Measurements from ENCODE around the gene SPNS2. TPM values are rescaled to one million over a fixed set of nuclear protein-coding genes. Genes with fewer than 3 reads are reported as not detected.

The SPNS2 gene
- total RNA-seq, 4 donors from 2014 or later, result 10.4 to 17.4 (median 16.4) TPM

GRCh38 chr17:4544951-4545216 lies 46.2 kb downstream of the SPNS2 start:
- Histone ChIP-seq H3K27ac (no peak overlapping the region), H3K9me3 (no peaks in the 10 kb centered on the region), H3K4me3 (no peak overlapping the region), H3K27me3 (no peaks in the 10 kb centered on the region), H3K4me1 (peaks cover 0 to 25% (median 0%) of the 10 kb centered on the region in 3 donors), H3K36me3 (peaks cover 0 to 100% of the 10 kb centered on the region in 2 donors)
- 76 to 90% methylated on average over 7 to 14 of the region's 18 CpGs for WGBS, 2 donors (ENCODE audit: low coverage in 1 of 2)
- TF ChIP-seq POLR2AphosphoS5 (IDR thresholded peaks at IDR 0.05) (no peak), EP300 (IDR thresholded peaks at IDR 0.05) (no peak), POLR2A (IDR thresholded peaks at IDR 0.05) (no peak), CTCF (IDR thresholded peaks at IDR 0.05) (no peak)
- no peak for ATAC-seq

- WGBS, 2 donors (ENCODE audit: low coverage in 1 of 2), result 90 to 100% methylated on average over 2 of the region's 32 CpGs
- no peak for ATAC-seq
These were observed 46.7 kb downstream of the SPNS2 start for GRCh38 chr17:4545217-4545951.

GRCh38 chr17:4547118-4547906 lies 48.6 kb downstream of the SPNS2 start:
- peaks cover 0 to 2% (median 0%) of the 10 kb centered on the region in 3 donors for H3K4me1 ChIP-seq
- H3K9me3 ChIP-seq, result no peaks in the 10 kb centered on the region
- TF ChIP-seq CTCF (IDR thresholded peaks at IDR 0.05), result no peak
- TF ChIP-seq POLR2AphosphoS5 (IDR thresholded peaks at IDR 0.05), result no peak
- TF ChIP-seq POLR2A (IDR thresholded peaks at IDR 0.05), result no peak
- peaks cover 0 to 100% of the 10 kb centered on the region in 2 donors for H3K36me3 ChIP-seq
- H3K27me3 ChIP-seq, result no peaks in the 10 kb centered on the region
- no peak overlapping the region for H3K4me3 ChIP-seq
- WGBS, 2 donors (ENCODE audit: low coverage in 1 of 2), result 91 to 100% methylated on average over 1 to 5 of the region's 17 CpGs
- ATAC-seq, result no peak
- H3K27ac ChIP-seq, result no peak overlapping the region

More at GRCh38 chr17:4545217-4545951, 46.7 kb downstream of the SPNS2 start:
- H3K4me3 ChIP-seq, result no peak overlapping the region
- H3K27me3 ChIP-seq, result no peaks in the 10 kb centered on the region
- peaks cover 0 to 100% of the 10 kb centered on the region in 2 donors for H3K36me3 ChIP-seq
- peaks cover 0 to 20% (median 0%) of the 10 kb centered on the region in 3 donors for H3K4me1 ChIP-seq
- no peak for TF ChIP-seq POLR2A (IDR thresholded peaks at IDR 0.05)
- H3K9me3 ChIP-seq, result no peaks in the 10 kb centered on the region
- H3K27ac ChIP-seq, result no peak overlapping the region

GRCh38 chr17:4548061-4548461 lies 49.4 kb downstream of the SPNS2 start:
- WGBS, 2 donors (ENCODE audit: low coverage in 1 of 2), result no CpG with 5 or more reads among the region's 18 CpGs
- Histone ChIP-seq H3K27ac (no peak overlapping the region), H3K27me3 (no peaks in the 10 kb centered on the region), H3K4me3 (no peak overlapping the region), H3K9me3 (no peaks in the 10 kb centered on the region), H3K36me3 (peaks cover 0 to 100% of the 10 kb centered on the region in 2 donors), H3K4me1 (no peaks in the 10 kb centered on the region)
- TF ChIP-seq POLR2AphosphoS5 (IDR thresholded peaks at IDR 0.05) (no peak), POLR2A (IDR thresholded peaks at IDR 0.05) (no peak), CTCF (IDR thresholded peaks at IDR 0.05) (no peak), EP300 (IDR thresholded peaks at IDR 0.05) (no peak)
- no peak for ATAC-seq

- peaks cover 0 to 100% of the 10 kb centered on the region in 2 donors for H3K36me3 ChIP-seq
- H3K4me3 ChIP-seq, result no peak overlapping the region
- no peaks in the 10 kb centered on the region for H3K9me3 ChIP-seq
- peaks cover 0 to 8% (median 2%) of the 10 kb centered on the region in 3 donors for H3K4me1 ChIP-seq
- TF ChIP-seq POLR2A (IDR thresholded peaks at IDR 0.05), result no peak
- TF ChIP-seq EP300 (IDR thresholded peaks at IDR 0.05), result no peak
- TF ChIP-seq POLR2AphosphoS5 (IDR thresholded peaks at IDR 0.05), result no peak
- TF ChIP-seq CTCF (IDR thresholded peaks at IDR 0.05), result no peak
- 60% methylated on average over 1 of the region's 24 CpGs; no CpG with 5 or more reads in 1 of the 2 donors for WGBS, 2 donors (ENCODE audit: low coverage in 1 of 2)
- no peaks in the 10 kb centered on the region for H3K27me3 ChIP-seq
- ATAC-seq, result no peak
- no peak overlapping the region for H3K27ac ChIP-seq
These were observed 50.2 kb downstream of the SPNS2 start for GRCh38 chr17:4548721-4549531.
